ENCODE results near the gene BCL2L13.

- TF ChIP-seq REST (IDR thresholded peaks at IDR 0.05; ENCODE audit: insufficient replicate concordance, low read depth) = no peak
- no peak for TF ChIP-seq CTCF (IDR thresholded peaks at IDR 0.05; ENCODE audit: insufficient read depth, low read length)
- no peak for TF ChIP-seq POLR2AphosphoS5 (IDR thresholded peaks at IDR 0.05; ENCODE audit: low read depth)
Observed at GRCh38 chr22:17700778-17701177, 62.2 kb downstream of the BCL2L13 start.
